Esophagus squamous epithelium (tissue), 5 donors: ENCODE measurements around the gene FRMD5. TPM values are rescaled to one million over a fixed set of nuclear protein-coding genes. Genes with fewer than 3 reads are reported as not detected.

Source experiments
- DNase-seq: peaks from one replicate; lab custom pipeline; 2025; lab: John Stamatoyannopoulos, UW
- H3K27ac ChIP-seq, 4 donors: fragments of 200-600 bp; sonication (generic); one replicate each; pipeline ENCODE4 v1.5.1; 2016 to 2019; ENCODE audit warnings: mild to moderate bottlenecking in 1 of 4
- H3K27me3 ChIP-seq, 4 donors: fragments of 200-600 bp; sonication (generic); 1 replicate in 3 of 4; 2 replicates in 1 of 4; pipeline versions ENCODE4 v1.5.1 to v1.6.0; 2017 to 2021; ENCODE audit warnings: antibody characterized with exemption in 1 of 4
- H3K36me3 ChIP-seq, 3 donors: fragments of 200-600 bp; sonication (generic); one replicate each; pipeline ENCODE4 v1.5.1; 2016 to 2019
- H3K4me1 ChIP-seq, 3 donors: fragments of 200-600 bp; sonication (generic); one replicate each; pipeline ENCODE4 v1.5.1; 2017 to 2019
- H3K4me3 ChIP-seq, 4 donors: fragments of 200-600 bp; sonication (generic); 1 replicate in 3 of 4; 2 replicates in 1 of 4; pipeline ENCODE4 v1.5.1; 2016 to 2019; ENCODE audit warnings: mild to moderate bottlenecking in 2 of 4, moderate library complexity in 1 of 4
- H3K9me3 ChIP-seq, 3 donors: fragments of 200-600 bp; sonication (generic); one replicate each; pipeline ENCODE4 v1.5.1; 2016 to 2019
- CTCF ChIP-seq, 6 experiments: fragments of 450-650 bp in 4 of 6; fragments of 200-600 bp in 2 of 6; sonication (generic) in 2 of 6; IDR thresholded peaks; one replicate each; pipeline ENCODE4 v1.5.1; 2016 to 2019; ENCODE audit warnings: antibody characterized with exemption in 6 of 6, mild to moderate bottlenecking in 4 of 6, moderate library complexity in 4 of 6
- POLR2A ChIP-seq, 4 donors: fragments of 450-650 bp; IDR thresholded peaks; one replicate each; pipeline ENCODE4 v1.6.1; 2017; ENCODE audit warnings: antibody characterized with exemption in 4 of 4, mild to moderate bottlenecking in 4 of 4, moderate library complexity in 3 of 4
- WGBS, 2 donors: methylation state at CpG; one replicate each; pipeline ENCODE4 v1.1.5; 2018; 5-methylcytosine and 5-hydroxymethylcytosine counted together
- intact Hi-C: fragments of 100-400 bp; cut with DNase I; formaldehyde crosslinking; loops from one replicate; pipeline ENCODE4 v1.15.0; 2022
- small RNA-seq, 4 donors: library from RNA; depleted of rRNA; stranded (forward); fragments of <200 nt; gene quantifications; one replicate each; pipeline ENCODE3, GENCODE V24; 2016
- total RNA-seq, 4 donors: library from RNA; depleted of rRNA; stranded (reverse); fragments of >200 nt; gene quantifications; one replicate each; pipeline ENCODE4 v1.1.0, GENCODE V29; 2016
- donor health status: DM: yes; HTN: yes; CAD: no.

Gene FRMD5
- total RNA-seq, 4 donors from 2014 or later: 0.19 TPM; not detected in 3

DNA sequence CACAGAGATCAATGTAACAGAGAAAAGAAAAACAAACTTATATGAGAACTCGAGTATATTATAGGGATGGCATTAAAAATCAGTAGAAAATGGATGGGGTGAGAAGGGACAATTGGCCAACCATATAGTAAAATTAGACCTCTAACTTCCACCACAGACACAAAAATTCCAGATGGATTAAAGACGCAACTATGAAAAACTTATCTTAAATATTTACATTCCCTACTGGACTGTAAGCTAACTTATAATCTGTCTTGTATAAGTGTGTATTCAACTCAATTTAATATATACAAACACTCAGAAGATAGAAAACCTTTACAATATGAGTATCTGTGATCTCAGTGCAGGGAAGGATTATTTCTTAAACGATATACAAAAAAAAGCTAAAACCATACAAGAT lies 373.6 kb downstream of the FRMD5 start:
- H3K4me1 ChIP-seq: peaks cover 15 to 61% (median 23%) of the 10 kb centered on the region in 3 donors
- DNase-seq: no peak
- H3K27me3 ChIP-seq: no peaks in the 10 kb centered on the region
- no peak overlapping the region for H3K27ac ChIP-seq
- intact Hi-C loops: no loop called here
- H3K4me3 ChIP-seq: no peak overlapping the region
- WGBS, 2 donors: 50 to 59% methylated on average over 3 of the region's 3 CpGs
- TF ChIP-seq POLR2A (IDR thresholded peaks at IDR 0.05): no peak
- TF ChIP-seq CTCF (IDR thresholded peaks at IDR 0.05): no peak
- H3K36me3 ChIP-seq: peaks cover 0 to 43% (median 0%) of the 10 kb centered on the region in 3 donors
- no peaks in the 10 kb centered on the region for H3K9me3 ChIP-seq

Small RNA genes lying within 50 kb of the gene (small RNA-seq; reads per million reads assigned to genes)
- gene RF00019: 0 reads per million in 4 donors

Other genes with a start within 250 kb of the FRMD5 start
- 10 to 100 TPM; 23.4 to 46.7 (median 34.8) TPM for gene GOLM2, start 93.4 kb upstream of the FRMD5 start, total RNA-seq
- gene CTDSPL2, start 232.4 kb upstream of the FRMD5 start, total RNA-seq: 10 to 100 TPM; 23.4 to 43.9 (median 27.0) TPM